HepG2 (cell line): ENCODE data around the gene RAB42. TPM values are rescaled to one million over a fixed set of nuclear protein-coding genes. Genes with fewer than 3 reads are reported as not detected.

Experiments
- ATAC-seq: fragments of 200-7000 bp; cut with Tn5 transposase; 3 replicates; pipeline ENCODE4 v1.9.1; 2020; ENCODE audit warnings: mild to moderate bottlenecking, moderate library complexity
- BruUV-seq: library from RNA; stranded (reverse); fragments of 400-500 nt; replicated peaks from 2 replicates; lab custom pipeline; 2021; lab: Mats Ljungman, UMichigan
- CTCF ChIA-PET: fragments of 300-600 bp; formaldehyde crosslinking; extraction: SDS; loops from one replicate; lab custom pipeline; 2021; ENCODE audit warnings: low total read pairs, inconsistent platforms, low intra/inter-chr PET ratio; lab: Yijun Ruan, JAX
- POLR2A ChIA-PET: fragments of 350-600 bp; sonication (Branson Sonifier 250); formaldehyde crosslinking; loops from one replicate; lab custom pipeline; 2020; ENCODE audit warnings: antibody characterized with exemption, inconsistent platforms; lab: Yijun Ruan, JAX
- DNase-seq: peaks from one replicate; pipeline ENCODE4 v3.0.0-alpha.2; 2015; ENCODE audit warnings: low spot score
- FAIRE-seq: peaks from 3 replicates; lab custom pipeline; 2011; peaks lifted over from hg19 to GRCh38; lab: Jason Lieb, UNC
- H2AFZ ChIP-seq: one replicate; pipeline ENCODE4 v1.6.1; 2011; ENCODE audit warnings: low read length, inconsistent platforms
- H3K27ac ChIP-seq: fragments of 300-600 bp; 3 replicates; pipeline ENCODE4 v1.8.0; 2011; ENCODE audit warnings: mixed run types, mild to moderate bottlenecking, mixed read lengths, low read length, inconsistent platforms; ENCODE audit not compliant: insufficient read depth; ENCODE audit errors: extremely low read length
- H3K27me3 ChIP-seq, 2 experiments: fragments of 200-600 bp in 1 of 2; 2 replicates in 1 of 2; 3 replicates in 1 of 2; pipeline versions ENCODE4 v1.6.0 to v1.8.0; 2011; ENCODE audit warnings: low read length in 2 of 2, mild to moderate bottlenecking in 2 of 2, moderate library complexity in 2 of 2, inconsistent platforms in 1 of 2; ENCODE audit not compliant: insufficient read depth in 2 of 2, control insufficient read depth in 1 of 2
- H3K36me3 ChIP-seq, 2 experiments: fragments of 200-600 bp in 1 of 2; replicated peaks in 1 of 2; 2 replicates in 1 of 2; 3 replicates in 1 of 2; pipeline versions ENCODE4 v1.5.1 to v1.8.0; 2011; ENCODE audit warnings: low read length in 2 of 2, inconsistent platforms in 1 of 2; ENCODE audit not compliant: insufficient read depth in 2 of 2, control insufficient read depth in 1 of 2
- H3K4me1 ChIP-seq: 2 replicates; pipeline ENCODE4 v1.5.1; 2012; ENCODE audit warnings: low read length, inconsistent platforms; ENCODE audit not compliant: insufficient read depth
- H3K4me2 ChIP-seq: 2 replicates; pipeline ENCODE4 v1.6.0; 2011; ENCODE audit warnings: low read depth, low read length, inconsistent platforms
- H3K4me3 ChIP-seq, 3 experiments: fragments of 200-600 bp in 1 of 3; sonication (generic), shearing (Covaris generic) in 1 of 3; replicated peaks in 1 of 3; 2 replicates each; pipeline ENCODE4 v1.5.1; 2011 to 2016; ENCODE audit warnings: low read length in 3 of 3, inconsistent platforms in 2 of 3, low read depth in 2 of 3, mild to moderate bottlenecking in 2 of 3, control low read depth in 1 of 3, mixed read lengths in 1 of 3; ENCODE audit not compliant: insufficient read depth in 1 of 3
- H3K79me2 ChIP-seq: one replicate; pipeline ENCODE4 v1.6.1; 2011; ENCODE audit warnings: low read length, inconsistent platforms; ENCODE audit not compliant: insufficient read depth
- H3K9ac ChIP-seq: 2 replicates; pipeline ENCODE4 v1.6.0; 2011; ENCODE audit warnings: mild to moderate bottlenecking, low read depth, low read length, inconsistent platforms; ENCODE audit not compliant: insufficient read depth
- H3K9me3 ChIP-seq: 2 replicates; pipeline ENCODE4 v1.5.1; 2012; ENCODE audit warnings: mild to moderate bottlenecking, low read length
- H4K20me1 ChIP-seq: 2 replicates; pipeline ENCODE4 v1.6.0; 2011; ENCODE audit warnings: inconsistent platforms, mild to moderate bottlenecking, low read length, moderate library complexity; ENCODE audit not compliant: insufficient read depth
- CEBPG ChIP-seq: IDR thresholded peaks from 2 replicates; pipeline ENCODE4 v1.6.1; 2016
- DNMT3B ChIP-seq: conservative IDR thresholded peaks from 2 replicates; pipeline ENCODE4 v1.6.1; 2016; ENCODE audit warnings: missing biosample characterization, control low read depth
- ESRRA ChIP-seq: sonication (generic); formaldehyde crosslinking; IDR thresholded peaks from 2 replicates; pipeline ENCODE4 v1.5.1; 2020; ENCODE audit warnings: mild to moderate bottlenecking, low read depth, missing genetic modification reagents
- HOXA5 ChIP-seq: sonication (generic); formaldehyde crosslinking; IDR thresholded peaks from 2 replicates; pipeline ENCODE4 v1.4.0; 2020; ENCODE audit warnings: missing genetic modification reagents
- KDM6A ChIP-seq: IDR thresholded peaks from 2 replicates; pipeline ENCODE4 v1.6.1; 2016; ENCODE audit warnings: low read depth
- KLF13 ChIP-seq: sonication (generic); formaldehyde crosslinking; IDR thresholded peaks from 2 replicates; pipeline ENCODE4 v1.4.0; 2020; ENCODE audit warnings: mild to moderate bottlenecking, missing genetic modification reagents
- RFX3 ChIP-seq: IDR thresholded peaks from 2 replicates; pipeline ENCODE4 v1.6.1; 2016; ENCODE audit warnings: missing biosample characterization, missing genetic modification reagents
- SCMH1 ChIP-seq: sonication (generic); formaldehyde crosslinking; IDR thresholded peaks from 2 replicates; pipeline ENCODE4 v1.9.0; 2021; ENCODE audit warnings: missing genetic modification reagents, mild to moderate bottlenecking, borderline replicate concordance
- SIX1 ChIP-seq: sonication (generic); formaldehyde crosslinking; IDR thresholded peaks from 2 replicates; pipeline ENCODE4 v1.4.0; 2020; ENCODE audit warnings: missing genetic modification reagents, borderline replicate concordance
- SP140L ChIP-seq: sonication (generic); formaldehyde crosslinking; IDR thresholded peaks from 2 replicates; pipeline ENCODE4 v1.4.0; 2020; ENCODE audit warnings: missing genetic modification reagents, borderline replicate concordance
- TCF7 ChIP-seq: sonication (generic); IDR thresholded peaks from 2 replicates; pipeline ENCODE4 v1.6.1; 2016; ENCODE audit warnings: antibody characterized with exemption, low read depth
- ZFP41 ChIP-seq: sonication (generic); formaldehyde crosslinking; IDR thresholded peaks from 2 replicates; pipeline ENCODE4 v1.4.0; 2020; ENCODE audit warnings: mild to moderate bottlenecking, missing genetic modification reagents, borderline replicate concordance
- ZMYM4 ChIP-seq: sonication (generic); formaldehyde crosslinking; IDR thresholded peaks from 2 replicates; pipeline ENCODE4 v1.8.1; 2023; ENCODE audit warnings: mild to moderate bottlenecking, missing genetic modification reagents
- ZNF12 ChIP-seq: sonication (generic); formaldehyde crosslinking; IDR thresholded peaks from 2 replicates; pipeline ENCODE4 v1.5.0; 2020; ENCODE audit warnings: missing genetic modification reagents
- ZNF24 ChIP-seq: fragments of 450-650 bp; IDR thresholded peaks from 2 replicates; pipeline ENCODE4 v1.6.1; 2017; ENCODE audit warnings: antibody characterized with exemption, mild to moderate bottlenecking
- ZNF253 ChIP-seq: sonication (generic); formaldehyde crosslinking; IDR thresholded peaks from 2 replicates; pipeline ENCODE4 v1.8.0; 2022; ENCODE audit warnings: mild to moderate bottlenecking, missing genetic modification reagents, borderline replicate concordance
- WGBS: methylation state at CpG from one replicate; pipeline ENCODE4 v1.1.6; 2017; ENCODE audit warnings: low lambda C conversion rate; 5-methylcytosine and 5-hydroxymethylcytosine counted together
- in situ Hi-C: cut with HindIII; loops from 2 replicates; pipeline ENCODE4 v1.10.0; 2017; ENCODE audit warnings: low pct_unique_long_range_greater_than_20kb; ENCODE audit not compliant: extremely low pct_ligation_motif_present
- intact Hi-C: fragments of 100-400 bp; cut with micrococcal nuclease; formaldehyde crosslinking; loops from one replicate; pipeline ENCODE4 v1.10.0; 2022; ENCODE audit not compliant: unreplicated experiment
- polyA plus RNA-seq, 8 experiments: library from polyadenylated mRNA; depleted of rRNA in 3 of 8; stranded (reverse) in 7 of 8; unstranded in 1 of 8; fragments of >200 nt; fragmentation: Illumina TruSeq in 4 of 8; extraction: Trizol in 4 of 8; gene quantifications; 2 replicates each; pipeline versions ENCODE4 v1.2.1 to v1.2.3, GENCODE V29; 2011 to 2016; ENCODE audit warnings: low read depth in 4 of 8, missing spikeins in 1 of 8, mixed read lengths in 1 of 8; ENCODE audit not compliant: insufficient read depth in 1 of 8
- total RNA-seq, 5 experiments: library from RNA; depleted of rRNA; stranded (reverse); fragments of >200 nt; fragmentation: Illumina TruSeq; extraction: Trizol; gene quantifications; 2 replicates each; pipeline ENCODE4 v1.2.3, GENCODE V29; 2016; ENCODE audit warnings: low read depth in 1 of 5
- TF ChIP-seq, protein P1 (sequence below): IDR thresholded peaks from 2 replicates; pipeline ENCODE4 v1.6.1; 2012; ENCODE audit warnings: low read depth, low read length, improper control_type of control experiment
- TF ChIP-seq, protein P2 (sequence below): sonication (generic); formaldehyde crosslinking; IDR thresholded peaks from 2 replicates; pipeline ENCODE4 v1.4.0; 2020; ENCODE audit warnings: mild to moderate bottlenecking, missing genetic modification reagents
- TF ChIP-seq, protein P3 (sequence below): IDR thresholded peaks from 2 replicates; pipeline ENCODE4 v1.6.1; 2016; ENCODE audit warnings: missing compliant biosample characterization, missing genetic modification reagents, borderline replicate concordance
- TF ChIP-seq, protein P4 (sequence below): sonication (generic); formaldehyde crosslinking; IDR thresholded peaks from 2 replicates; pipeline ENCODE4 v1.4.0; 2020; ENCODE audit warnings: missing genetic modification reagents, borderline replicate concordance

The RAB42 gene
- total and polyA plus RNA-seq, 2 of the 13 experiments (the other 11 are each of a cell fraction or from before 2014, with no cell fraction given) = 10.4 to 166 TPM

DNA sequence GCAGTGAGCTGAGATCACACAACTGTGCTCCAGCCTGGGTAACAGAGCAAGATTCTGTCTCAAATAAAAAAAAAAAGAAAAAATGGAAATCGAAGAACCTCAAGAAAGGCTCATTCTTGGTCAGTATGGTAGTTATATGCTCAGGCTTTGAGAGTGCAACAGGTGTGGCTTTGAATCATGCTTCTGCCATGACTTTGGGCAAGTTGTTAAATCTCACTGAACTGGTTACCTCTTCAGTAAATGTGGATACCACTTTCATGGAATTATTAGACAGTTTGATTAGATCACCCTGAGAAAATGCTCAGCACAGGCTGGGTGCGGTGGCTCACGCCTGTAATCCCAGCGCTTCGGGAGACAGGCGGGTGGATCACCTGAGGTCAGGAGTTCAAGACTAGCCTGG, 26.3 kb upstream of the RAB42 start (continued):
- TF ChIP-seq ESRRA (CRISPR knock-in tag) = no peak

DNA sequence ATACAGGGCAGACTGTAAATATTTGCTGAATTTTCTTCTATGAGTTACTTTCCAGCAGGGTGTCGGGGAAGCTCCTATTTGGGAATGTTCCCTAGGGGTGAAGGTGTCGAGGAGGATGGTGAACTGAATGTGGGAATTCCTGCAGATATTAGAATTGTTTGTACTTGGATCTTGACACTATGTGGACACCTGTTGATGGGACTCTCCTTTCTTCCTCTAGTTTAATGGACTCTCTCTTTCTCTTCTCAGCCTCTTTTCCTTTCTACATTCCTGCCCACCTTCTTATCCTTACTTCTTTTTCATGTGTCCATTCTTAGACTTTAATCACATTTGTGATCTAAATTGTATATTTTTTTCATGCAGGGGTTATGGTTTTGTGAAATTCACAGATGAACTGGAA, 25.1 kb upstream of the RAB42 start:
- ATAC-seq = no peak
- CTCF ChIA-PET = no interaction called here
- FAIRE-seq = no peak
- no peak overlapping the region for H3K4me3 ChIP-seq
- no peak overlapping the region for H2AFZ ChIP-seq
- no peak overlapping the region for H3K9ac ChIP-seq
- no peaks in the 10 kb centered on the region for H3K79me2 ChIP-seq
- no peak overlapping the region for H3K27ac ChIP-seq
- no peaks in the 10 kb centered on the region for H3K9me3 ChIP-seq
- DNase-seq = no peak
- 100% methylated on average over 2 of the region's 2 CpGs for WGBS
- H3K4me2 ChIP-seq = no peak overlapping the region
- intact Hi-C loops = no loop called here
- in situ Hi-C loops = no loop called here
- H3K4me1 ChIP-seq = no peaks in the 10 kb centered on the region
- peaks cover 13 to 54% of the 10 kb centered on the region in 2 experiments; a peak in 4 of 5 replicates for H3K36me3 ChIP-seq
- H3K27me3 ChIP-seq = no peaks in the 10 kb centered on the region
- POLR2A ChIA-PET = interaction anchor here (1.0 kb wide), 1 partner anchor 14 kb away, joined by 3 read pairs; no protein-coding TSS in a partner anchor
- no TSS peak for BruUV-seq
- H4K20me1 ChIP-seq = no peaks in the 10 kb centered on the region
- TF ChIP-seq, protein P1, sequence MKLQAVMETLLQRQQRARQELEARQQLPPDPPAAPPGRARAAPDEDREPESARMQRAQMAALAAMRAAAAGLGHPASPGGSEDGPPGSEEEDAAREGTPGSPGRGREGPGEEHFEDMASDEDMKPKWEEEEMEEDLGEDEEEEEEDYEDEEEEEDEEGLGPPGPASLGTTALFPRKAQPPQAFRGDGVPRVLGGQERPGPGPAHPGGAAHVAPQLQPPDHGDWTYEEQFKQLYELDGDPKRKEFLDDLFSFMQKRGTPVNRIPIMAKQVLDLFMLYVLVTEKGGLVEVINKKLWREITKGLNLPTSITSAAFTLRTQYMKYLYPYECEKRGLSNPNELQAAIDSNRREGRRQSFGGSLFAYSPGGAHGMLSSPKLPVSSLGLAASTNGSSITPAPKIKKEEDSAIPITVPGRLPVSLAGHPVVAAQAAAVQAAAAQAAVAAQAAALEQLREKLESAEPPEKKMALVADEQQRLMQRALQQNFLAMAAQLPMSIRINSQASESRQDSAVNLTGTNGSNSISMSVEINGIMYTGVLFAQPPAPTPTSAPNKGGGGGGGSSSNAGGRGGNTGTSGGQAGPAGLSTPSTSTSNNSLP = no peak
- no peak for TF ChIP-seq ZFP41 (CRISPR knock-in tag)
- TF ChIP-seq SP140L (CRISPR knock-in tag) = no peak
- TF ChIP-seq HOXA5 (CRISPR knock-in tag) = no peak
- TF ChIP-seq, protein P2, sequence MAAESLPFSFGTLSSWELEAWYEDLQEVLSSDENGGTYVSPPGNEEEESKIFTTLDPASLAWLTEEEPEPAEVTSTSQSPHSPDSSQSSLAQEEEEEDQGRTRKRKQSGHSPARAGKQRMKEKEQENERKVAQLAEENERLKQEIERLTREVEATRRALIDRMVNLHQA = no peak
- no peak for TF ChIP-seq SCMH1 (CRISPR knock-in tag)
- TF ChIP-seq, protein P3, sequence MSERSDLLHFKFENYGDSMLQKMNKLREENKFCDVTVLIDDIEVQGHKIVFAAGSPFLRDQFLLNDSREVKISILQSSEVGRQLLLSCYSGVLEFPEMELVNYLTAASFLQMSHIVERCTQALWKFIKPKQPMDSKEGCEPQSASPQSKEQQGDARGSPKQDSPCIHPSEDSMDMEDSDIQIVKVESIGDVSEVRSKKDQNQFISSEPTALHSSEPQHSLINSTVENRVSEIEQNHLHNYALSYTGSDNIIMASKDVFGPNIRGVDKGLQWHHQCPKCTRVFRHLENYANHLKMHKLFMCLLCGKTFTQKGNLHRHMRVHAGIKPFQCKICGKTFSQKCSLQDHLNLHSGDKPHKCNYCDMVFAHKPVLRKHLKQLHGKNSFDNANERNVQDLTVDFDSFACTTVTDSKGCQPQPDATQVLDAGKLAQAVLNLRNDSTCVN (CRISPR knock-in tag) = no peak
- TF ChIP-seq DNMT3B (CRISPR knock-in tag) = no peak
- no peak for TF ChIP-seq KDM6A (CRISPR knock-in tag)
- TF ChIP-seq TCF7 = no peak
- TF ChIP-seq, protein P4, sequence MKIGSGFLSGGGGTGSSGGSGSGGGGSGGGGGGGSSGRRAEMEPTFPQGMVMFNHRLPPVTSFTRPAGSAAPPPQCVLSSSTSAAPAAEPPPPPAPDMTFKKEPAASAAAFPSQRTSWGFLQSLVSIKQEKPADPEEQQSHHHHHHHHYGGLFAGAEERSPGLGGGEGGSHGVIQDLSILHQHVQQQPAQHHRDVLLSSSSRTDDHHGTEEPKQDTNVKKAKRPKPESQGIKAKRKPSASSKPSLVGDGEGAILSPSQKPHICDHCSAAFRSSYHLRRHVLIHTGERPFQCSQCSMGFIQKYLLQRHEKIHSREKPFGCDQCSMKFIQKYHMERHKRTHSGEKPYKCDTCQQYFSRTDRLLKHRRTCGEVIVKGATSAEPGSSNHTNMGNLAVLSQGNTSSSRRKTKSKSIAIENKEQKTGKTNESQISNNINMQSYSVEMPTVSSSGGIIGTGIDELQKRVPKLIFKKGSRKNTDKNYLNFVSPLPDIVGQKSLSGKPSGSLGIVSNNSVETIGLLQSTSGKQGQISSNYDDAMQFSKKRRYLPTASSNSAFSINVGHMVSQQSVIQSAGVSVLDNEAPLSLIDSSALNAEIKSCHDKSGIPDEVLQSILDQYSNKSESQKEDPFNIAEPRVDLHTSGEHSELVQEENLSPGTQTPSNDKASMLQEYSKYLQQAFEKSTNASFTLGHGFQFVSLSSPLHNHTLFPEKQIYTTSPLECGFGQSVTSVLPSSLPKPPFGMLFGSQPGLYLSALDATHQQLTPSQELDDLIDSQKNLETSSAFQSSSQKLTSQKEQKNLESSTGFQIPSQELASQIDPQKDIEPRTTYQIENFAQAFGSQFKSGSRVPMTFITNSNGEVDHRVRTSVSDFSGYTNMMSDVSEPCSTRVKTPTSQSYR (CRISPR knock-in tag) = no peak
- TF ChIP-seq RFX3 (CRISPR knock-in tag) = no peak
- TF ChIP-seq CEBPG (CRISPR knock-in tag) = no peak
- TF ChIP-seq SIX1 = no peak
- no peak for TF ChIP-seq ZMYM4 (CRISPR knock-in tag)
- TF ChIP-seq ZNF253 (CRISPR knock-in tag) = no peak
- TF ChIP-seq KLF13 = no peak
- TF ChIP-seq ZNF12 (CRISPR knock-in tag) = no peak
- TF ChIP-seq ZNF24 = no peak
